GM23248 (cell line): ENCODE data around the gene ACCSL. TPM values are rescaled to one million over a fixed set of nuclear protein-coding genes. Genes with fewer than 3 reads are reported as not detected.

Source experiments
- DNase-seq: peaks from one replicate; pipeline ENCODE4 v3.0.0-alpha.2; 2015
- H2AFZ ChIP-seq: fragments of 200-600 bp; sonication (generic); 2 replicates; pipeline ENCODE4 v1.6.1; 2016; ENCODE audit warnings: antibody characterized with exemption
- H3F3A ChIP-seq: fragments of 200-600 bp; sonication (generic); 2 replicates; pipeline ENCODE4 v1.6.1; 2016; ENCODE audit warnings: mild to moderate bottlenecking, antibody characterized with exemption, mixed run types; ENCODE audit not compliant: insufficient read depth
- H3K27ac ChIP-seq: fragments of 200-600 bp; sonication (generic); 2 replicates; pipeline ENCODE4 v1.5.1; 2016; ENCODE audit warnings: mild to moderate bottlenecking
- H3K27me3 ChIP-seq: fragments of 200-600 bp; sonication (generic); replicated peaks from 2 replicates; pipeline ENCODE4 v1.6.1; 2016; ENCODE audit warnings: mild to moderate bottlenecking; ENCODE audit not compliant: insufficient read depth
- H3K36me3 ChIP-seq: fragments of 200-600 bp; sonication (generic); 2 replicates; pipeline ENCODE4 v1.6.1; 2016; ENCODE audit warnings: low read depth, mild to moderate bottlenecking
- H3K4me1 ChIP-seq: fragments of 200-600 bp; sonication (generic); 2 replicates; pipeline ENCODE4 v1.6.1; 2016; ENCODE audit warnings: mild to moderate bottlenecking; ENCODE audit not compliant: insufficient read depth
- H3K4me2 ChIP-seq: fragments of 200-600 bp; sonication (generic); one replicate; pipeline ENCODE4 v1.6.1; 2016; ENCODE audit warnings: mild to moderate bottlenecking; ENCODE audit not compliant: unreplicated experiment
- H3K4me3 ChIP-seq: fragments of 200-600 bp; sonication (generic); 2 replicates; pipeline ENCODE4 v1.5.1; 2016; ENCODE audit warnings: mild to moderate bottlenecking
- H3K79me2 ChIP-seq: fragments of 200-600 bp; sonication (generic); 2 replicates; pipeline ENCODE4 v1.6.1; 2016; ENCODE audit warnings: mild to moderate bottlenecking; ENCODE audit not compliant: insufficient read depth
- H3K9ac ChIP-seq: fragments of 200-600 bp; sonication (generic); 2 replicates; pipeline ENCODE4 v1.6.1; 2016; ENCODE audit warnings: mild to moderate bottlenecking
- H3K9me2 ChIP-seq: fragments of 200-600 bp; sonication (generic); 2 replicates; pipeline ENCODE4 v1.6.1; 2016; ENCODE audit warnings: mixed run types, mild to moderate bottlenecking, moderate library complexity; ENCODE audit not compliant: insufficient read depth
- H3K9me3 ChIP-seq: fragments of 200-600 bp; sonication (generic); one replicate; pipeline ENCODE4 v1.6.1; 2017; ENCODE audit warnings: low read depth
- H4K20me1 ChIP-seq: fragments of 200-600 bp; sonication (generic); 2 replicates; pipeline ENCODE4 v1.6.0; 2016; ENCODE audit not compliant: insufficient read depth
- EZH2 ChIP-seq: fragments of 200-600 bp; sonication (generic); IDR thresholded peaks from 2 replicates; pipeline ENCODE4 v1.6.1; 2018; ENCODE audit warnings: antibody characterized with exemption, mild to moderate bottlenecking; ENCODE audit not compliant: insufficient read depth, poor library complexity, severe bottlenecking
- EZH2phosphoT487 ChIP-seq: fragments of 200-600 bp; sonication (generic); IDR thresholded peaks from 2 replicates; pipeline ENCODE4 v1.6.1; 2018; ENCODE audit warnings: antibody characterized with exemption, moderate library complexity, mild to moderate bottlenecking, low read depth; ENCODE audit not compliant: insufficient read depth
- WGBS, 2 experiments: methylation state at CpG; one replicate each; pipeline ENCODE4 v1.1.6; 2015 to 2017; ENCODE audit warnings: low lambda C conversion rate in 2 of 2, low coverage in 1 of 2; ENCODE audit errors: missing lambda C conversion rate in 2 of 2; 5-methylcytosine and 5-hydroxymethylcytosine counted together
- in situ Hi-C: fragments of 300-500 bp; cut with MboI; formaldehyde crosslinking; loops from 2 replicates; pipeline ENCODE4 v1.15.0; 2020
- polyA plus RNA-seq: library from polyadenylated mRNA; unstranded; fragments of >200 nt; fragmentation: Nextera tagmentation; extraction: Ambion mirVana; gene quantifications from 2 replicates; pipeline ENCODE4 v1.2.1, GENCODE V29; 2016
- total RNA-seq: library from RNA; depleted of rRNA; stranded (reverse); fragments of >200 nt; shearing (Covaris generic); gene quantifications from 2 replicates; pipeline ENCODE4 v1.2.3, GENCODE V29; 2014

The ACCSL gene
- total and polyA plus RNA-seq, 2 experiments from 2014 or later, result not detected

- peaks cover 29% of the 10 kb centered on the region for H3F3A ChIP-seq
- H3K9me2 ChIP-seq, result no peaks in the 10 kb centered on the region
- no peak overlapping the region for H2AFZ ChIP-seq
- peaks cover 43% of the 10 kb centered on the region for H3K4me1 ChIP-seq
- in situ Hi-C loops, result loop anchor here (10.0 kb wide), 1 partner anchor 56 kb away; no protein-coding TSS in a partner anchor
- no peak for DNase-seq
- TF ChIP-seq EZH2, result no peak
- no peak for TF ChIP-seq EZH2phosphoT487
- H3K27me3 ChIP-seq, result no peaks in the 10 kb centered on the region
- H3K4me3 ChIP-seq, result no peak overlapping the region
- H3K9ac ChIP-seq, result no peak overlapping the region
- H4K20me1 ChIP-seq, result no peaks in the 10 kb centered on the region
- H3K9me3 ChIP-seq, result no peaks in the 10 kb centered on the region
- no peak overlapping the region for H3K27ac ChIP-seq
- no peaks in the 10 kb centered on the region for H3K36me3 ChIP-seq
- no peak overlapping the region for H3K4me2 ChIP-seq
- WGBS, 2 experiments, result 2 to 4% methylated on average over 2 of the region's 2 CpGs
- no peaks in the 10 kb centered on the region for H3K79me2 ChIP-seq
Measured at GRCh38 chr11:44018829-44019228, 29.0 kb upstream of the ACCSL start.

- no peak overlapping the region for H3K27ac ChIP-seq
- H3K9me2 ChIP-seq, result no peaks in the 10 kb centered on the region
- no peak for DNase-seq
- H3F3A ChIP-seq, result peaks cover 14% of the 10 kb centered on the region
- TF ChIP-seq EZH2 (no peak), EZH2phosphoT487 (no peak)
- no peak overlapping the region for H3K4me3 ChIP-seq
- H3K4me2 ChIP-seq, result no peak overlapping the region
- no peaks in the 10 kb centered on the region for H3K36me3 ChIP-seq
- no peaks in the 10 kb centered on the region for H3K9me3 ChIP-seq
- no peaks in the 10 kb centered on the region for H4K20me1 ChIP-seq
- no peak overlapping the region for H2AFZ ChIP-seq
- no peak overlapping the region for H3K9ac ChIP-seq
- WGBS, 2 experiments, result 93 to 96% methylated on average over 1 of the region's 1 CpG
- no peaks in the 10 kb centered on the region for H3K27me3 ChIP-seq
- peaks cover 17% of the 10 kb centered on the region for H3K4me1 ChIP-seq
- no peaks in the 10 kb centered on the region for H3K79me2 ChIP-seq
- in situ Hi-C loops, result loop anchor here (10.0 kb wide), 1 partner anchor 120 kb away; no protein-coding TSS in a partner anchor
Measured at GRCh38 chr11:44024977-44025376, 22.8 kb upstream of the ACCSL start.

GRCh38 chr11:44025727-44026126, 22.1 kb upstream of the ACCSL start:
- H3K4me3 ChIP-seq, result no peak overlapping the region
- DNase-seq, result no peak
- no peak overlapping the region for H2AFZ ChIP-seq
- H4K20me1 ChIP-seq, result no peaks in the 10 kb centered on the region
- H3K27me3 ChIP-seq, result no peaks in the 10 kb centered on the region
- TF ChIP-seq EZH2phosphoT487, result no peak
- TF ChIP-seq EZH2, result no peak
- no peak overlapping the region for H3K9ac ChIP-seq
- peaks cover 24% of the 10 kb centered on the region for H3K4me1 ChIP-seq
- in situ Hi-C loops, result loop anchor here (10.0 kb wide), 1 partner anchor 121 kb away; no protein-coding TSS in a partner anchor
- H3K9me3 ChIP-seq, result no peaks in the 10 kb centered on the region
- no peaks in the 10 kb centered on the region for H3K36me3 ChIP-seq
- peaks cover 13% of the 10 kb centered on the region for H3F3A ChIP-seq
- H3K4me2 ChIP-seq, result no peak overlapping the region
- no peaks in the 10 kb centered on the region for H3K79me2 ChIP-seq
- H3K27ac ChIP-seq, result no peak overlapping the region
- H3K9me2 ChIP-seq, result no peaks in the 10 kb centered on the region

GRCh38 chr11:44028401-44028800, 19.4 kb upstream of the ACCSL start:
- no peak for TF ChIP-seq EZH2phosphoT487
- no peak for TF ChIP-seq EZH2
- Histone ChIP-seq H3K9me2 (no peaks in the 10 kb centered on the region), H3K9me3 (no peaks in the 10 kb centered on the region), H3K4me2 (no peak overlapping the region), H3K36me3 (no peaks in the 10 kb centered on the region), H2AFZ (no peak overlapping the region), H3K79me2 (no peaks in the 10 kb centered on the region), H3K27me3 (no peaks in the 10 kb centered on the region), H4K20me1 (no peaks in the 10 kb centered on the region), H3K4me3 (no peak overlapping the region), H3K27ac (peak overlapping the region; percentile 25), H3F3A (peaks cover 13% of the 10 kb centered on the region), H3K9ac (no peak overlapping the region), H3K4me1 (peaks cover 35% of the 10 kb centered on the region)
- DNase-seq, result peak; percentile 80
- in situ Hi-C loops, result loop anchor here (10.0 kb wide), 1 partner anchor 124 kb away; no protein-coding TSS in a partner anchor
- 23 to 38% methylated on average over 1 of the region's 1 CpG for WGBS, 2 experiments
